Measurements from ENCODE around the gene PTPRJ. TPM values are rescaled to one million over a fixed set of nuclear protein-coding genes. Genes with fewer than 3 reads are reported as not detected.

PTPRJ gene
- total and polyA plus RNA-seq, 2 donors (not counting 1 experiment from before 2014, with no cell fraction given): 5.3 to 5.8 TPM

DNA sequence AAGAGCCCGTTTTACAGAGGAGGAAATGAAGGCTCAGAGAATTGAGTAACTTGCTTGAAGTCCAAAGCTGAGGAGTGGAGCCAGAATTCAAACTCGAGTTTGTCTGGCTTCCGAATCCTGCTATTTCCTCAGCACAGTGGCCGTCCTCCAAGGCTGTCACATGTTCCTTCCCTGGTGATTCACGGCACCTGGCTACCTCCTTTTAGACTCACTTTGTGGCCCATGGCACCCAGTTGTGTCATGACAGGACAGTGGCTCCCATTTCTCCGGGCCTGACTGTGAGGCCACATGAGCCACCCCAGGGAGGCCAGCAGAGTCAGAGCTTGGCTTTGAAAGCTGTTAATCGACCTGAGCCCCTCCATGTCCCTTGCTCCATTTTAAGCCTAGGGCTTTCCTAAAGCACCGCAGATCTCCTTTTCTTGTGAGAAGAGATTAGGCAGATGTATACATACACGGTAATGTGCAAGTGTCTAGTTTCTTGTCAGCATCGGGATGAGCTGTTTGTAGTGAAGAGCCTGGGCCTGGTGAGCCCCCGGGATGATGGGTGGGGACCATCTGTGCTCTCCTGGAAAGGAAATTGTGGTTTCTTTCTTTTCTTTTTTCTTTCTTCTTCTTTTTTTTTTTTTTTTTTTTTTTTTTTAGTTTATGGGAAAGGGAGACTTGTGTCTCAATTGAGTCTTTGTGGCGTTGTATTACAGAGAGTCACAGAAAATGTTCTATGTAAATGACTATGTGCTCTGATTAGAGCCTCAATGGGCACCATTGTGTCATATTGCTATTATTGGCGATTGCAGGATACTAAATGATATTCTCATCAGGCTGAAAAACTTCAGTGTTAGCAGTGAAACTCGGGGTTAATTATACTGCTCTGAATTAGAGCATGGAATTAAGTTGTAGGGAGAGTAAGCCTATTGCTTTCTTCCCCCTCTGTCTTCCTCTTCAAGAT is 54.8 kb downstream of the PTPRJ start:
- H3K4me1 ChIP-seq (ENCODE audit: control insufficient read depth, extremely low read depth, insufficient read depth, low read length): peaks cover 3% of the 10 kb centered on the region
- H2AFZ ChIP-seq (ENCODE audit: low read length): no peak overlapping the region
- no peak overlapping the region for H3K9ac ChIP-seq (ENCODE audit: insufficient read depth, low read length)
- peaks cover 1% of the 10 kb centered on the region for H3K79me2 ChIP-seq (ENCODE audit: control insufficient read depth, insufficient read depth, low read length)
- no peak overlapping the region for H3K4me2 ChIP-seq (ENCODE audit: extremely low read depth, insufficient read depth, low read length)
- peak in 1 of 2 donors; percentile 59 for DNase-seq (ENCODE audit: low read depth in 2 of 2)
- no peak overlapping the region for H3K27ac ChIP-seq (ENCODE audit: insufficient read depth, low read length)
- H3K9me3 ChIP-seq (ENCODE audit: control insufficient read depth, insufficient read depth, low read depth, low read length): no peaks in the 10 kb centered on the region
- no peak overlapping the region for H3K4me3 ChIP-seq (replicated peaks in 1 of 4; ENCODE audit: control extremely low read depth in 1 of 4, insufficient read depth in 1 of 4, low read depth in 3 of 4, low read length in 4 of 4)
- H4K20me1 ChIP-seq (ENCODE audit: control insufficient read depth, extremely low read depth, insufficient read depth, low read length): no peaks in the 10 kb centered on the region
- no peaks in the 10 kb centered on the region for H3K27me3 ChIP-seq (ENCODE audit: control insufficient read depth, insufficient read depth, low read length)
- TF ChIP-seq EZH2 (IDR thresholded peaks at IDR 0.05; ENCODE audit: low read length, missing control alignments): no peak
- no peak for TF ChIP-seq CTCF (conservative IDR thresholded peaks at IDR 0.05 in 1 of 2, IDR thresholded peaks at IDR 0.05 in 1 of 2; ENCODE audit: low read depth in 1 of 2, low read length in 2 of 2)
- no peaks in the 10 kb centered on the region for H3K36me3 ChIP-seq (ENCODE audit: control insufficient read depth, insufficient read depth, low read length)

DNA sequence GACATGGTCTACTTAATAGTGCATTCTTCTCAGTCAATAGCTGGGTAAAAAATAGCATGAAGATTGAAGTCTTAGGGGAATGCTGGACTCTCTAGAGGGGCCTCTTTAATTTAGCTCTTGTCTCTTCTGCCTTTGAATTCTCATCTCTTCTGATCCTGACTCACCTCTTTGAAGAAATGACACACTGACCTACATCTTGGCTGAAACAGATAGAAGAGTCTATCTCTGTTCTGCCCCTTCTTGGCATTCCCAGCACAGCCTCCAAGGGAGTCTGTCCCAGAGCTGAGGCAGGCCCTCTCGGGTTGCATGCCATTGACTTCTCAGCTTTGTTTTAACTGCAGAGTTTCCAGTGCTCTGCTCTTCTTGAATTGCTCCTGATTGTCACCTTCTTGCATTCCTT is 55.7 kb downstream of the PTPRJ start:
- no peak for TF ChIP-seq CTCF (conservative IDR thresholded peaks at IDR 0.05 in 1 of 2, IDR thresholded peaks at IDR 0.05 in 1 of 2; ENCODE audit: low read depth in 1 of 2, low read length in 2 of 2)
- no peak for TF ChIP-seq EZH2 (IDR thresholded peaks at IDR 0.05; ENCODE audit: low read length, missing control alignments)
- Histone ChIP-seq H4K20me1 (ENCODE audit: control insufficient read depth, extremely low read depth, insufficient read depth, low read length) (no peaks in the 10 kb centered on the region), H3K4me1 (ENCODE audit: control insufficient read depth, extremely low read depth, insufficient read depth, low read length) (peaks cover 3% of the 10 kb centered on the region), H3K4me2 (ENCODE audit: extremely low read depth, insufficient read depth, low read length) (no peak overlapping the region), H3K9me3 (ENCODE audit: control insufficient read depth, insufficient read depth, low read depth, low read length) (no peaks in the 10 kb centered on the region), H3K36me3 (ENCODE audit: control insufficient read depth, insufficient read depth, low read length) (no peaks in the 10 kb centered on the region), H3K27ac (ENCODE audit: insufficient read depth, low read length) (no peak overlapping the region), H2AFZ (ENCODE audit: low read length) (no peak overlapping the region), H3K27me3 (ENCODE audit: control insufficient read depth, insufficient read depth, low read length) (no peaks in the 10 kb centered on the region), H3K79me2 (ENCODE audit: control insufficient read depth, insufficient read depth, low read length) (no peaks in the 10 kb centered on the region), H3K9ac (ENCODE audit: insufficient read depth, low read length) (no peak overlapping the region), H3K4me3 (replicated peaks in 1 of 4; ENCODE audit: control extremely low read depth in 1 of 4, insufficient read depth in 1 of 4, low read depth in 3 of 4, low read length in 4 of 4) (no peak overlapping the region)
- DNase-seq (ENCODE audit: low read depth in 2 of 2): peak in 1 of 2 donors; percentile 43

GRCh38 chr11:48036466-48036865 is 56.1 kb downstream of the PTPRJ start:
- TF ChIP-seq EZH2 (IDR thresholded peaks at IDR 0.05; ENCODE audit: low read length, missing control alignments) (no peak), CTCF (conservative IDR thresholded peaks at IDR 0.05 in 1 of 2, IDR thresholded peaks at IDR 0.05 in 1 of 2; ENCODE audit: low read depth in 1 of 2, low read length in 2 of 2) (no peak)
- no peaks in the 10 kb centered on the region for H3K9me3 ChIP-seq (ENCODE audit: control insufficient read depth, insufficient read depth, low read depth, low read length)
- H3K36me3 ChIP-seq (ENCODE audit: control insufficient read depth, insufficient read depth, low read length): no peaks in the 10 kb centered on the region
- no peak overlapping the region for H3K27ac ChIP-seq (ENCODE audit: insufficient read depth, low read length)
- peaks cover 3% of the 10 kb centered on the region for H3K4me1 ChIP-seq (ENCODE audit: control insufficient read depth, extremely low read depth, insufficient read depth, low read length)
- no peak overlapping the region for H3K9ac ChIP-seq (ENCODE audit: insufficient read depth, low read length)
- no peaks in the 10 kb centered on the region for H3K79me2 ChIP-seq (ENCODE audit: control insufficient read depth, insufficient read depth, low read length)
- peak; percentile 69 to 70 for DNase-seq (ENCODE audit: low read depth in 2 of 2)
- H3K27me3 ChIP-seq (ENCODE audit: control insufficient read depth, insufficient read depth, low read length): no peaks in the 10 kb centered on the region
- H4K20me1 ChIP-seq (ENCODE audit: control insufficient read depth, extremely low read depth, insufficient read depth, low read length): no peaks in the 10 kb centered on the region
- H3K4me2 ChIP-seq (ENCODE audit: extremely low read depth, insufficient read depth, low read length): no peak overlapping the region
- H2AFZ ChIP-seq (ENCODE audit: low read length): no peak overlapping the region
- H3K4me3 ChIP-seq (replicated peaks in 1 of 4; ENCODE audit: control extremely low read depth in 1 of 4, insufficient read depth in 1 of 4, low read depth in 3 of 4, low read length in 4 of 4): no peak overlapping the region
